Mesendoderm (in vitro differentiated cells): ENCODE results near the gene PLXNC1.

Source experiments
- DNase-seq: peaks from one replicate; pipeline ENCODE4 v3.0.0; 2013
- H2AK5ac ChIP-seq: 2 replicates; pipeline ENCODE4 v1.6.1; 2013; ENCODE audit warnings: low read length, inconsistent platforms
- H2BK120ac ChIP-seq: 2 replicates; pipeline ENCODE4 v1.6.1; 2013; ENCODE audit warnings: low read depth, mild to moderate bottlenecking, low read length, moderate library complexity, mixed read lengths
- H2BK15ac ChIP-seq: replicated peaks from 2 replicates; pipeline ENCODE4 v1.6.1; 2013; ENCODE audit warnings: low read depth, mild to moderate bottlenecking, moderate library complexity
- H2BK5ac ChIP-seq: 2 replicates; pipeline ENCODE4 v1.6.1; 2013; ENCODE audit warnings: low read length, inconsistent platforms
- H3K18ac ChIP-seq: 2 replicates; pipeline ENCODE4 v1.6.1; 2013; ENCODE audit warnings: mild to moderate bottlenecking, low read length, mixed read lengths
- H3K23ac ChIP-seq: one replicate; pipeline ENCODE4 v1.6.1; 2013; ENCODE audit warnings: low read length
- H3K27ac ChIP-seq: 2 replicates; pipeline ENCODE4 v1.5.1; 2013; ENCODE audit warnings: low read depth, mild to moderate bottlenecking, inconsistent platforms, low read length, moderate library complexity
- H3K27me3 ChIP-seq: 2 replicates; pipeline ENCODE4 v1.6.1; 2013; ENCODE audit warnings: low read length, control low read depth, mild to moderate bottlenecking, inconsistent platforms; ENCODE audit not compliant: insufficient read depth, poor library complexity
- H3K36me3 ChIP-seq: 2 replicates; pipeline ENCODE4 v1.6.1; 2013; ENCODE audit warnings: low read length, inconsistent platforms; ENCODE audit not compliant: control insufficient read depth, insufficient read depth
- H3K4ac ChIP-seq: one replicate; pipeline ENCODE4 v1.6.1; 2013; ENCODE audit warnings: low read depth, mild to moderate bottlenecking, low read length, moderate library complexity
- H3K4me1 ChIP-seq: 2 replicates; pipeline ENCODE4 v1.6.1; 2013; ENCODE audit warnings: low read depth, low read length, inconsistent platforms; ENCODE audit not compliant: control insufficient read depth
- H3K4me2 ChIP-seq: 2 replicates; pipeline ENCODE4 v1.6.1; 2013; ENCODE audit warnings: low read length
- H3K4me3 ChIP-seq: 2 replicates; pipeline ENCODE4 v1.5.1; 2013; ENCODE audit warnings: mild to moderate bottlenecking, low read length
- H3K56ac ChIP-seq: one replicate; pipeline ENCODE4 v1.6.1; 2013; ENCODE audit warnings: low read length
- H3K79me1 ChIP-seq: 2 replicates; pipeline ENCODE4 v1.6.1; 2013; ENCODE audit warnings: low read length, inconsistent platforms
- H3K79me2 ChIP-seq: 2 replicates; pipeline ENCODE4 v1.6.1; 2013; ENCODE audit warnings: mild to moderate bottlenecking, low read length; ENCODE audit not compliant: control insufficient read depth, insufficient read depth
- H3K9ac ChIP-seq: 2 replicates; pipeline ENCODE4 v1.6.1; 2013; ENCODE audit warnings: low read length, inconsistent platforms
- H4K5ac ChIP-seq: one replicate; pipeline ENCODE4 v1.6.1; 2013; ENCODE audit warnings: low read length
- H4K8ac ChIP-seq: one replicate; pipeline ENCODE4 v1.6.1; 2013; ENCODE audit warnings: low read depth, mild to moderate bottlenecking, control low read depth, low read length, moderate library complexity
- WGBS: extraction: QIAGEN DNeasy Blood & Tissue Kit; methylation state at CpG from one replicate; pipeline ENCODE4 v1.1.7; 2013; ENCODE audit warnings: low lambda C conversion rate, missing lambda C conversion rate; ENCODE audit not compliant: insufficient coverage; ENCODE audit errors: extremely low coverage; 5-methylcytosine and 5-hydroxymethylcytosine counted together

Gene PLXNC1

GRCh38 chr12:94286583-94287244 lies 138.3 kb downstream of the PLXNC1 start:
- H3K27me3 ChIP-seq = no peaks in the 10 kb centered on the region
- no peak for DNase-seq
- no peak overlapping the region for H4K8ac ChIP-seq
- no peak overlapping the region for H3K4ac ChIP-seq
- H3K23ac ChIP-seq = no peak overlapping the region
- H3K36me3 ChIP-seq = no peaks in the 10 kb centered on the region
- H2BK15ac ChIP-seq = no peak overlapping the region
- no peaks in the 10 kb centered on the region for H3K79me2 ChIP-seq
- no peak overlapping the region for H3K56ac ChIP-seq
- H3K27ac ChIP-seq = no peak overlapping the region
- no peak overlapping the region for H3K18ac ChIP-seq
- H3K4me3 ChIP-seq = no peak overlapping the region
- no peaks in the 10 kb centered on the region for H3K4me1 ChIP-seq
- no peak overlapping the region for H2BK120ac ChIP-seq
- no peak overlapping the region for H3K4me2 ChIP-seq
- no peak overlapping the region for H2BK5ac ChIP-seq
- H3K79me1 ChIP-seq = no peaks in the 10 kb centered on the region
- no peak overlapping the region for H2AK5ac ChIP-seq
- no peak overlapping the region for H3K9ac ChIP-seq
- no CpG with 5 or more reads among the region's 4 CpGs for WGBS
- no peak overlapping the region for H4K5ac ChIP-seq

- H3K36me3 ChIP-seq = no peaks in the 10 kb centered on the region
- no peaks in the 10 kb centered on the region for H3K79me1 ChIP-seq
- no peak overlapping the region for H3K4me3 ChIP-seq
- no peak overlapping the region for H3K9ac ChIP-seq
- no peak overlapping the region for H3K27ac ChIP-seq
- no peak overlapping the region for H4K5ac ChIP-seq
- no peak overlapping the region for H3K23ac ChIP-seq
- H3K4me2 ChIP-seq = no peak overlapping the region
- H3K18ac ChIP-seq = no peak overlapping the region
- H2BK120ac ChIP-seq = no peak overlapping the region
- no peak overlapping the region for H2BK5ac ChIP-seq
- no peak overlapping the region for H3K56ac ChIP-seq
- no peaks in the 10 kb centered on the region for H3K27me3 ChIP-seq
- H3K4me1 ChIP-seq = no peaks in the 10 kb centered on the region
- WGBS = no CpG with 5 or more reads among the region's 10 CpGs
- H4K8ac ChIP-seq = no peak overlapping the region
- H2AK5ac ChIP-seq = no peak overlapping the region
- no peak overlapping the region for H3K4ac ChIP-seq
- no peak overlapping the region for H2BK15ac ChIP-seq
- no peak for DNase-seq
- H3K79me2 ChIP-seq = no peaks in the 10 kb centered on the region
These were observed 138.9 kb downstream of the PLXNC1 start for GRCh38 chr12:94287245-94287628.

DNA sequence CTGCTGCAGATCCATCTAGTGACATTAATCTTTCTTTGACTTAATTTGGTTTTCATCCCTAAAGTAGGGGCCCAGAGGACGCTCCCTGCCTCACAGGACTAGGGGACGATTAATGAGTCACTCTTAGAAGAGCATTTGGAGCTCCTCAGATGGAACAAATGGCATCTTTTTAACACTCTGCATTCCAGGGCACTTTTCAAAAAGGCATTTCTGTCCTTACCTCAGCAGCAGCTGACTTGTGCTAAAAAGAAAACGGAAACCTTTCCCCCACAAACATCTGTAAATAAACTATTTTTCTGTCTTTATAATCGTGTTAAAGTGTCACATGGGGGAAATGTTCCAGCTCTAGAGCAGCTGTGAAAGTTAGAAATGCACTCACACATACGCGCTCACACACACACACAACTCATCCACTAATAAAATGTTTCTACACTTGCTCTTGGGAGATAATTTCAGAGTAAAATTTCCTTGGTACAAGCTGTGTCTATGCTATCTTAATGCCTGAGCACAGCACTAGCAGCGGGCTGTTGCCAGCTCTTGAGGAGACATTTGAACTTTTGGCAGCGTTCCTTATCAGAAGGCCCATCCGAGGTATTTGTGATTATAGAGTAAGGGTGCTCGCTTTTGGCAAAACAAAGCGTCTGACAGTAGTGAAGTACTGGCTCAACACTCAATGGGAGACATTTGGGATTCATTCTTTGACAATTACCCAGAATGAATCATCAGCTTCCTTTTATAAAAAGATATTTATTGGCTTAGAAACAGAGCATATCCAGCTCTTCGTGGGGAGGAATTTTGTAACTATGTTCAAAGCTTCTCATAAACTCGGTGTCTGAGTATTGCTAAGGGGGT lies 141.3 kb downstream of the PLXNC1 start:
- Histone ChIP-seq H4K8ac (no peak overlapping the region), H3K79me2 (no peaks in the 10 kb centered on the region), H3K4me1 (no peaks in the 10 kb centered on the region), H3K18ac (no peak overlapping the region), H4K5ac (no peak overlapping the region), H3K79me1 (no peaks in the 10 kb centered on the region), H3K56ac (no peak overlapping the region), H2BK5ac (no peak overlapping the region), H3K4me3 (no peak overlapping the region), H2BK120ac (no peak overlapping the region), H2AK5ac (no peak overlapping the region), H2BK15ac (no peak overlapping the region), H3K4me2 (no peak overlapping the region), H3K23ac (no peak overlapping the region), H3K27me3 (no peaks in the 10 kb centered on the region), H3K27ac (no peak overlapping the region), H3K4ac (no peak overlapping the region), H3K9ac (no peak overlapping the region), H3K36me3 (no peaks in the 10 kb centered on the region)
- peak; percentile 47 for DNase-seq
- WGBS = no CpG with 5 or more reads among the region's 13 CpGs

DNA sequence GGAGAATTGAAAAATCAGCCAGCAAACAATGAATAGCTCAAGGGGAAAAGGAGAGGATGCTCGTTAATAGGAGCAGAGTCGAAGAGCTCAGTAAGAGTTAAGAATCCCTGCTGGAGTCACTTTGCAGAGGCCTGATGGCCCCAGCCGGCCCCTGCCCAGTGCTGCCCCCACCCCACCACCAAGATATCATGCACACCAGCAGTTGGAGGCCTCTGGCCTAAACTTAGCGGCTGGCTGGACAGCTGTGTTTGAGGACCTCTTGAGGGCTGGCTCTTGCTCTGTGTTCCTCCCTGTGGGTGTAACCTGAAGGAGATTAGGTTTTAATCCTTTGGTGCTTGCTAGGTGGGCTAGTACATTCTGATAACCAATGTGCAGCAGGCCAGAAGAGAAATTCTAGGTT lies 142.0 kb downstream of the PLXNC1 start:
- no peaks in the 10 kb centered on the region for H3K27me3 ChIP-seq
- no peaks in the 10 kb centered on the region for H3K79me1 ChIP-seq
- no peaks in the 10 kb centered on the region for H3K4me1 ChIP-seq
- H3K4ac ChIP-seq = no peak overlapping the region
- no peak overlapping the region for H2AK5ac ChIP-seq
- no peak overlapping the region for H3K18ac ChIP-seq
- no CpG with 5 or more reads among the region's 4 CpGs for WGBS
- no peaks in the 10 kb centered on the region for H3K79me2 ChIP-seq
- peak; percentile 58 for DNase-seq
- H3K4me2 ChIP-seq = no peak overlapping the region
- no peak overlapping the region for H3K4me3 ChIP-seq
- no peak overlapping the region for H3K23ac ChIP-seq
- no peak overlapping the region for H4K5ac ChIP-seq
- H3K36me3 ChIP-seq = no peaks in the 10 kb centered on the region
- no peak overlapping the region for H3K56ac ChIP-seq
- no peak overlapping the region for H2BK5ac ChIP-seq
- H3K27ac ChIP-seq = no peak overlapping the region
- H2BK15ac ChIP-seq = no peak overlapping the region
- H2BK120ac ChIP-seq = no peak overlapping the region
- H3K9ac ChIP-seq = no peak overlapping the region
- H4K8ac ChIP-seq = no peak overlapping the region

- Histone ChIP-seq H3K36me3 (no peaks in the 10 kb centered on the region), H3K27ac (no peak overlapping the region), H3K23ac (no peak overlapping the region), H3K56ac (no peak overlapping the region), H3K9ac (no peak overlapping the region), H3K4ac (no peak overlapping the region), H4K5ac (no peak overlapping the region), H3K79me2 (no peaks in the 10 kb centered on the region), H3K4me2 (no peak overlapping the region), H3K27me3 (no peaks in the 10 kb centered on the region), H3K18ac (no peak overlapping the region), H2BK120ac (no peak overlapping the region), H3K79me1 (no peaks in the 10 kb centered on the region), H3K4me3 (no peak overlapping the region), H2BK15ac (no peak overlapping the region), H3K4me1 (peaks cover 4% of the 10 kb centered on the region), H4K8ac (no peak overlapping the region), H2BK5ac (no peak overlapping the region), H2AK5ac (no peak overlapping the region)
- WGBS = no CpG with 5 or more reads among the region's 6 CpGs
- no peak for DNase-seq
These were observed 148.8 kb downstream of the PLXNC1 start for GRCh38 chr12:94297096-94297699.
